HepG2 (cell line): ENCODE data around the gene CPXM1. TPM values are rescaled to one million over a fixed set of nuclear protein-coding genes. Genes with fewer than 3 reads are reported as not detected.
A peak's percentile ranks its signal among the peaks of the same experiment; 100 is the strongest.

ENCODE experiments used
- AGO1 ChIP-seq: fragments of 200-400 bp; formaldehyde crosslinking; IDR thresholded peaks from 2 replicates; pipeline ENCODE4 v1.6.1; 2017; ENCODE audit warnings: mild to moderate bottlenecking, low read depth, low read length, moderate library complexity; ENCODE audit not compliant: poor library complexity, severe bottlenecking
- ATF7-NPFF ChIP-seq: sonication (generic); formaldehyde crosslinking; IDR thresholded peaks from 2 replicates; pipeline ENCODE4 v1.8.1; 2023; ENCODE audit warnings: mild to moderate bottlenecking, low read depth, missing genetic modification reagents, moderate library complexity
- EP300 ChIP-seq, 3 experiments: sonication (generic) in 1 of 3; formaldehyde crosslinking in 1 of 3; IDR thresholded peaks; 2 replicates each; pipeline versions ENCODE4 v1.5.1 to v1.6.1; 2011 to 2020; ENCODE audit warnings: low read depth in 2 of 3, low read length in 2 of 3, borderline replicate concordance in 1 of 3, improper control_type of control experiment in 1 of 3, mild to moderate bottlenecking in 1 of 3, missing genetic modification reagents in 1 of 3, moderate library complexity in 1 of 3
- FOSL1 ChIP-seq: sonication (generic); formaldehyde crosslinking; IDR thresholded peaks from 2 replicates; pipeline ENCODE4 v1.9.0; 2021; ENCODE audit warnings: missing genetic modification reagents, borderline replicate concordance
- HHEX ChIP-seq: IDR thresholded peaks from 2 replicates; pipeline ENCODE4 v1.6.1; 2016; ENCODE audit warnings: control low read depth
- NFE2L1 ChIP-seq: sonication (generic); formaldehyde crosslinking; IDR thresholded peaks from 2 replicates; pipeline ENCODE4 v1.4.0; 2020; ENCODE audit warnings: missing genetic modification reagents, mild to moderate bottlenecking, borderline replicate concordance
- U2AF2 ChIP-seq: fragments of 200-400 bp; formaldehyde crosslinking; IDR thresholded peaks from 2 replicates; pipeline ENCODE4 v1.6.1; 2017; ENCODE audit warnings: low read depth, mild to moderate bottlenecking, low read length
- ZBTB3 ChIP-seq: sonication (generic); formaldehyde crosslinking; IDR thresholded peaks from 2 replicates; pipeline ENCODE4 v1.4.0; 2020; ENCODE audit warnings: low read depth, mild to moderate bottlenecking, moderate library complexity, missing genetic modification reagents, borderline replicate concordance
- ZFP37 ChIP-seq: sonication (generic); formaldehyde crosslinking; IDR thresholded peaks from 2 replicates; pipeline ENCODE4 v1.4.0; 2020; ENCODE audit warnings: missing genetic modification reagents, borderline replicate concordance
- ZNF10 ChIP-seq: sonication (generic); formaldehyde crosslinking; IDR thresholded peaks from 2 replicates; pipeline ENCODE4 v1.4.0; 2020; ENCODE audit warnings: mild to moderate bottlenecking, low read depth, missing genetic modification reagents, borderline replicate concordance
- ZNF350 ChIP-seq: sonication (generic); formaldehyde crosslinking; IDR thresholded peaks from 2 replicates; pipeline ENCODE4 v1.4.0; 2020; ENCODE audit warnings: mild to moderate bottlenecking, low read depth, missing genetic modification reagents, borderline replicate concordance
- ZNF354B ChIP-seq: sonication (generic); formaldehyde crosslinking; IDR thresholded peaks from 2 replicates; pipeline ENCODE4 v1.8.0; 2022; ENCODE audit warnings: mild to moderate bottlenecking, missing genetic modification reagents
- ZNF713 ChIP-seq: sonication (generic); formaldehyde crosslinking; IDR thresholded peaks from 2 replicates; pipeline ENCODE4 v1.4.0; 2020; ENCODE audit warnings: mild to moderate bottlenecking, missing genetic modification reagents
- polyA plus RNA-seq, 8 experiments: library from polyadenylated mRNA; depleted of rRNA in 3 of 8; stranded (reverse) in 7 of 8; unstranded in 1 of 8; fragments of >200 nt; fragmentation: Illumina TruSeq in 4 of 8; extraction: Trizol in 4 of 8; gene quantifications; 2 replicates each; pipeline versions ENCODE4 v1.2.1 to v1.2.3, GENCODE V29; 2011 to 2016; ENCODE audit warnings: low read depth in 4 of 8, missing spikeins in 1 of 8, mixed read lengths in 1 of 8; ENCODE audit not compliant: insufficient read depth in 1 of 8
- total RNA-seq, 5 experiments: library from RNA; depleted of rRNA; stranded (reverse); fragments of >200 nt; fragmentation: Illumina TruSeq; extraction: Trizol; gene quantifications; 2 replicates each; pipeline ENCODE4 v1.2.3, GENCODE V29; 2016; ENCODE audit warnings: low read depth in 1 of 5
- TF ChIP-seq, protein P1 (sequence below): sonication (generic); formaldehyde crosslinking; IDR thresholded peaks from 2 replicates; pipeline ENCODE4 v1.4.0; 2020; ENCODE audit warnings: missing genetic modification reagents
- TF ChIP-seq, protein P2 (sequence below): sonication (generic); formaldehyde crosslinking; IDR thresholded peaks from 2 replicates; pipeline ENCODE4 v1.5.1; 2020; ENCODE audit warnings: missing genetic modification reagents, mild to moderate bottlenecking, borderline replicate concordance
- TF ChIP-seq, protein P3 (sequence below): sonication (generic); formaldehyde crosslinking; conservative IDR thresholded peaks from 2 replicates; pipeline ENCODE4 v1.8.0; 2022; ENCODE audit warnings: mild to moderate bottlenecking, moderate library complexity, missing genetic modification reagents
- TF ChIP-seq, protein P4 (sequence below): fragments of 450-650 bp; IDR thresholded peaks from 2 replicates; pipeline ENCODE4 v1.6.1; 2017
- TF ChIP-seq, protein P5 (sequence below): sonication (generic); formaldehyde crosslinking; IDR thresholded peaks from 2 replicates; pipeline ENCODE4 v1.5.0; 2020; ENCODE audit warnings: mild to moderate bottlenecking, missing genetic modification reagents
- TF ChIP-seq, protein P6 (sequence below): sonication (generic); formaldehyde crosslinking; IDR thresholded peaks from 2 replicates; pipeline ENCODE4 v1.5.0; 2020; ENCODE audit warnings: missing genetic modification reagents, mild to moderate bottlenecking, borderline replicate concordance

Gene CPXM1
- total and polyA plus RNA-seq, 2 of the 13 experiments (the other 11 are each of a cell fraction or from before 2014, with no cell fraction given), result 0.07 TPM; not detected in 1

DNA sequence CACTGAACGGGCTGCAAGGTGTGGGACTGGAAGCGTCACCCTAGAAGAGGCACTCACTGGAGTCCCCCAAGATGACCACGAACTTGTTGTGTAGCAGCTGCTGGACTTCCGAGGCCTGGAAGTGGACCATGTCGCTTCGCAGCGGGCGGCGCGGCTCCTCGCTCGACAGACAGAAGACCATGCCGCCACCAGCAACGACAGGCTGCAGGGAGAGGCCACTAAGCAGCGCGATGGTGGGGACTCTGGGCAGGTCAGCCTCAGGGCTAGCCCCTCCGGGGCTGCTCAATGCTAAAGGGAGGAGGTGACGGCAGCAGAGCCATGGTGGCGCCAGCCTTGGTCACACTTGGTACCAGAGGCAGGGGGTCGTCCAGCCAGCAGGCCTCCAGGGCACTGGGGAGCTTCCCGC is 39.3 kb upstream of the CPXM1 start (continued):
- TF ChIP-seq, protein P1, sequence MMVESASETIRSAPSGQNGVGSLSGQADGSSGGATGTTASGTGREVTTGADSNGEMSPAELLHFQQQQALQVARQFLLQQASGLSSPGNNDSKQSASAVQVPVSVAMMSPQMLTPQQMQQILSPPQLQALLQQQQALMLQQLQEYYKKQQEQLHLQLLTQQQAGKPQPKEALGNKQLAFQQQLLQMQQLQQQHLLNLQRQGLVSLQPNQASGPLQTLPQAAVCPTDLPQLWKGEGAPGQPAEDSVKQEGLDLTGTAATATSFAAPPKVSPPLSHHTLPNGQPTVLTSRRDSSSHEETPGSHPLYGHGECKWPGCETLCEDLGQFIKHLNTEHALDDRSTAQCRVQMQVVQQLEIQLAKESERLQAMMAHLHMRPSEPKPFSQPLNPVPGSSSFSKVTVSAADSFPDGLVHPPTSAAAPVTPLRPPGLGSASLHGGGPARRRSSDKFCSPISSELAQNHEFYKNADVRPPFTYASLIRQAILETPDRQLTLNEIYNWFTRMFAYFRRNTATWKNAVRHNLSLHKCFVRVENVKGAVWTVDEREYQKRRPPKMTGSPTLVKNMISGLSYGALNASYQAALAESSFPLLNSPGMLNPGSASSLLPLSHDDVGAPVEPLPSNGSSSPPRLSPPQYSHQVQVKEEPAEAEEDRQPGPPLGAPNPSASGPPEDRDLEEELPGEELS (CRISPR knock-in tag), result no peak
- no peak for TF ChIP-seq ATF7-NPFF (CRISPR knock-in tag)
- TF ChIP-seq AGO1, result no peak
- TF ChIP-seq ZNF10, result no peak
- TF ChIP-seq HHEX (CRISPR knock-in tag), result no peak
- TF ChIP-seq ZNF713 (CRISPR knock-in tag), result 0 out of 2 replicates have a peak, but pooled peaks have one; percentile 35
- no peak for TF ChIP-seq NFE2L1 (CRISPR knock-in tag)
- no peak for TF ChIP-seq ZNF354B (CRISPR knock-in tag)
- TF ChIP-seq EP300 (IDR thresholded peaks at IDR 0.05; ENCODE audit: low read depth in 2 of 2, low read length in 2 of 2), result no peak
- no peak for TF ChIP-seq EP300 (CRISPR knock-in tag; IDR thresholded peaks at IDR 0.05; ENCODE audit: borderline replicate concordance)
- TF ChIP-seq, protein P2, sequence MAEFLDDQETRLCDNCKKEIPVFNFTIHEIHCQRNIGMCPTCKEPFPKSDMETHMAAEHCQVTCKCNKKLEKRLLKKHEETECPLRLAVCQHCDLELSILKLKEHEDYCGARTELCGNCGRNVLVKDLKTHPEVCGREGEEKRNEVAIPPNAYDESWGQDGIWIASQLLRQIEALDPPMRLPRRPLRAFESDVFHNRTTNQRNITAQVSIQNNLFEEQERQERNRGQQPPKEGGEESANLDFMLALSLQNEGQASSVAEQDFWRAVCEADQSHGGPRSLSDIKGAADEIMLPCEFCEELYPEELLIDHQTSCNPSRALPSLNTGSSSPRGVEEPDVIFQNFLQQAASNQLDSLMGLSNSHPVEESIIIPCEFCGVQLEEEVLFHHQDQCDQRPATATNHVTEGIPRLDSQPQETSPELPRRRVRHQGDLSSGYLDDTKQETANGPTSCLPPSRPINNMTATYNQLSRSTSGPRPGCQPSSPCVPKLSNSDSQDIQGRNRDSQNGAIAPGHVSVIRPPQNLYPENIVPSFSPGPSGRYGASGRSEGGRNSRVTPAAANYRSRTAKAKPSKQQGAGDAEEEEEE (CRISPR knock-in tag), result no peak
- no peak for TF ChIP-seq ZBTB3 (CRISPR knock-in tag)
- TF ChIP-seq, protein P3, sequence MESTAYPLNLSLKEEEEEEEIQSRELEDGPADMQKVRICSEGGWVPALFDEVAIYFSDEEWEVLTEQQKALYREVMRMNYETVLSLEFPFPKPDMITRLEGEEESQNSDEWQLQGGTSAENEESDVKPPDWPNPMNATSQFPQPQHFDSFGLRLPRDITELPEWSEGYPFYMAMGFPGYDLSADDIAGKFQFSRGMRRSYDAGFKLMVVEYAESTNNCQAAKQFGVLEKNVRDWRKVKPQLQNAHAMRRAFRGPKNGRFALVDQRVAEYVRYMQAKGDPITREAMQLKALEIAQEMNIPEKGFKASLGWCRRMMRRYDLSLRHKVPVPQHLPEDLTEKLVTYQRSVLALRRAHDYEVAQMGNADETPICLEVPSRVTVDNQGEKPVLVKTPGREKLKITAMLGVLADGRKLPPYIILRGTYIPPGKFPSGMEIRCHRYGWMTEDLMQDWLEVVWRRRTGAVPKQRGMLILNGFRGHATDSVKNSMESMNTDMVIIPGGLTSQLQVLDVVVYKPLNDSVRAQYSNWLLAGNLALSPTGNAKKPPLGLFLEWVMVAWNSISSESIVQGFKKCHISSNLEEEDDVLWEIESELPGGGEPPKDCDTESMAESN, result no peak
- TF ChIP-seq, protein P4, sequence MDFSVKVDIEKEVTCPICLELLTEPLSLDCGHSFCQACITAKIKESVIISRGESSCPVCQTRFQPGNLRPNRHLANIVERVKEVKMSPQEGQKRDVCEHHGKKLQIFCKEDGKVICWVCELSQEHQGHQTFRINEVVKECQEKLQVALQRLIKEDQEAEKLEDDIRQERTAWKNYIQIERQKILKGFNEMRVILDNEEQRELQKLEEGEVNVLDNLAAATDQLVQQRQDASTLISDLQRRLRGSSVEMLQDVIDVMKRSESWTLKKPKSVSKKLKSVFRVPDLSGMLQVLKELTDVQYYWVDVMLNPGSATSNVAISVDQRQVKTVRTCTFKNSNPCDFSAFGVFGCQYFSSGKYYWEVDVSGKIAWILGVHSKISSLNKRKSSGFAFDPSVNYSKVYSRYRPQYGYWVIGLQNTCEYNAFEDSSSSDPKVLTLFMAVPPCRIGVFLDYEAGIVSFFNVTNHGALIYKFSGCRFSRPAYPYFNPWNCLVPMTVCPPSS, result no peak
- TF ChIP-seq, protein P5, sequence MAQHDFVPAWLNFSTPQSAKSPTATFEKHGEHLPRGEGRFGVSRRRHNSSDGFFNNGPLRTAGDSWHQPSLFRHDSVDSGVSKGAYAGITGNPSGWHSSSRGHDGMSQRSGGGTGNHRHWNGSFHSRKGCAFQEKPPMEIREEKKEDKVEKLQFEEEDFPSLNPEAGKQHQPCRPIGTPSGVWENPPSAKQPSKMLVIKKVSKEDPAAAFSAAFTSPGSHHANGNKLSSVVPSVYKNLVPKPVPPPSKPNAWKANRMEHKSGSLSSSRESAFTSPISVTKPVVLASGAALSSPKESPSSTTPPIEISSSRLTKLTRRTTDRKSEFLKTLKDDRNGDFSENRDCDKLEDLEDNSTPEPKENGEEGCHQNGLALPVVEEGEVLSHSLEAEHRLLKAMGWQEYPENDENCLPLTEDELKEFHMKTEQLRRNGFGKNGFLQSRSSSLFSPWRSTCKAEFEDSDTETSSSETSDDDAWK (CRISPR knock-in tag), result no peak
- TF ChIP-seq U2AF2, result no peak
- no peak for TF ChIP-seq FOSL1 (CRISPR knock-in tag)
- no peak for TF ChIP-seq ZFP37 (CRISPR knock-in tag)
- TF ChIP-seq, protein P6, sequence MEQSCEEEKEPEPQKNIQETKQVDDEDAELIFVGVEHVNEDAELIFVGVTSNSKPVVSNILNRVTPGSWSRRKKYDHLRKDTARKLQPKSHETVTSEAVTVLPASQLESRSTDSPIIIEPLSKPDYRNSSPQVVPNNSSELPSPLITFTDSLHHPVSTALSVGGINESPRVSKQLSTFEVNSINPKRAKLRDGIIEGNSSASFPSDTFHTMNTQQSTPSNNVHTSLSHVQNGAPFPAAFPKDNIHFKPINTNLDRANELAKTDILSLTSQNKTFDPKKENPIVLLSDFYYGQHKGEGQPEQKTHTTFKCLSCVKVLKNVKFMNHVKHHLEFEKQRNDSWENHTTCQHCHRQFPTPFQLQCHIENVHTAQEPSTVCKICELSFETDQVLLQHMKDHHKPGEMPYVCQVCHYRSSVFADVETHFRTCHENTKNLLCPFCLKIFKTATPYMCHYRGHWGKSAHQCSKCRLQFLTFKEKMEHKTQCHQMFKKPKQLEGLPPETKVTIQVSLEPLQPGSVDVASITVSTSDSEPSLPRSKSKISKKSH (CRISPR knock-in tag), result no peak
- TF ChIP-seq ZNF350, result no peak
